ENCODE results near the gene RALY.
"Not testable (repeated sequence)": the region's sequence is repeated elsewhere in the genome, so short reads cannot be mapped to it uniquely, and the experiment has no call there.

The RALY gene

DNA sequence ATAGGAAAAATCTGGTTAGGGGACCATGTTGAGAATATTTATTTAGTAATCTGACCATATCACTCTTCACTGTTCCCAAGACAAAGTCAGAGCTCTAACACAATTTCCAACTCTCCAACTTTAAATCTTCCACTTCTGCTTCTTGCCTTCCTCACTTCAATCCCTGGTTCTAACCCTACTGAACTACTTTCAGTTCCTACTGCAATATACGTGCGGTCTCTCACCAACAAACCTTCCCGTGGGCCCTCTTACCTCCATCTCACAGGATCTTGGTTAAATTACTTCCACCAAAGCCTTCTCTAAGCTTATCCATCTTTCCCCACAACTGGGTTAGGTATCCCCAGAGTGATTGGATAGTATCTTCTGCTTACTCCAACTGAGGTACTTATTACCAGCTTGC lies 110.3 kb downstream of the RALY start:
- DNase-seq (ENCODE audit: low read depth in 1 of 2, low spot score in 1 of 2), result no peak

DNA sequence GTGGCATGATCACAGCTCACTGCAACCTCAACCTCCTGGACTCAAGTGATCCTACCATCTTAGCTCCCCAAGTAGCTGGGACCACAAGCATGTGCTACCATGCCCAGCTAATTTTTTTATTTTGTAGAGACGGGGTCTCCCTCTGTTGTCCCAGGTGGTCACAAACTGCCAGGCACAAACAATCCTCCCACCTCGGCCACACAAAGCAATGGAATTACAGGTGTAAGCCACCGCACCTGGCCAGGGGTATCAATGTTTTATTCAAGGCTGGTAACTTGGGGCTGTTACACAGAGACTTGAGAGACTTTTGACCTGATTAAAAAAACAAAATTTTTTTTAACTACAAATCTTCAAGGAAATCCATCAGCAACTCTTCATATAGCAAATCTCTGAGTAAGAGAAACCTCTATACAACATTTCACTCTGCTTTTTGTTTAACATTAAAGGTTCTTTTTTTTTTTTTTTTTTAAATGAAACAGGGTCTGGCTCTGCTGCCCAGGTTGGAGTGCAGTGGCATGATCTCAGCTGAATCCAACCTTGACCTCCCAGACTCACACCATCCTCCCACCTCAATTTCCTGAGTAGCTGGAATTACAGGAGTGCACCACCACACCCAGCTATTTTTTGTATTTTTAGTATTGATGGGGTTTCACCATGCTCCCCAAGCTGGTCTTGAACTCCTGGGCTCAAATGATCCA lies 112.4 kb downstream of the RALY start:
- DNase-seq (ENCODE audit: low read depth in 1 of 2, low spot score in 1 of 2), result no peak

DNA sequence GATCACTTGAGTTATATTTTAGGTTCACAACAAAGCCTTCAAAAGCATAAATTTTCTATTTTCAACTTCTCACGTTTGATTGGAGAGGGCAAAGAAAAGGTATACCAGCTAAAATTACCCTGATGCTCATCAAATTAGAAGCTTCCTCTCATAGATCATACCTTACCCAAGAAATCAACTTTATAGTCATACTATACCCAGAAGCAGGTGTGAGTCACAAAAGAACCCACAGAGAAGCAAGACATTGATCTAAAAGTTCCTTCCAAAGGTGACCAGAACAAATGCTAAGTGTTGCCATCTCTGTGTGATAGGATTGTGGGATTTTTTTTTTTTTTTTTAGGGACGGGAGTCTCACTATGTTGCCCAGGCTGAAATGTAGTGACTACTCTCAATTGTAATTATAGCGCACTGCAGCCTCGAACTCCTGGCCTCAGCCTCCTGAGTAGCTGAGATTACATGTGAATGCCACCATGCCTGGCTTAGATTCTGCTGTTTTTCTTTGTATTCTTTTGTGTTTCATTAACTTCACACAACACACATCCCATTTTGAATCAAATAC lies 115.0 kb downstream of the RALY start:
- DNase-seq (ENCODE audit: low read depth in 1 of 2, low spot score in 1 of 2), result no peak

DNA sequence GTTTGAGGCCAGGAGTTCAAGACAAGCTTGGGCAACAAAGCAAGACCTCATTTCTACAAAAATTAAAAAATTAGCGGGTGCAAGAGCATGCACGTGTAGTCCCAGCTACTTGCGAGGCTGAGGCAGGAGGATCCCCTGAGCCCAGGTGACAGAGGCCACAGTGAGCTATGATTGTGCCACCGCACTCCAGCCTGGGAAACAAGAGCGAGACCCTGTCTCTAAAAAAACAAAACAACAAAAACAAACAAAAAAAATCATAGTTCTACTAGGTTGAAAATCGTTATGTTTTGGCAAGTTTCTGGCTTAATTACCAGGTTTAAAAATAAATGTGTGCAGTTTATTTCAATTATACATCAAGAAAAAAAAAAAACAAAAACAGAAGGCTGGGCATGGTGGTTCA lies 115.7 kb downstream of the RALY start:
- no peak for DNase-seq (ENCODE audit: low read depth in 1 of 2, low spot score in 1 of 2)

DNA sequence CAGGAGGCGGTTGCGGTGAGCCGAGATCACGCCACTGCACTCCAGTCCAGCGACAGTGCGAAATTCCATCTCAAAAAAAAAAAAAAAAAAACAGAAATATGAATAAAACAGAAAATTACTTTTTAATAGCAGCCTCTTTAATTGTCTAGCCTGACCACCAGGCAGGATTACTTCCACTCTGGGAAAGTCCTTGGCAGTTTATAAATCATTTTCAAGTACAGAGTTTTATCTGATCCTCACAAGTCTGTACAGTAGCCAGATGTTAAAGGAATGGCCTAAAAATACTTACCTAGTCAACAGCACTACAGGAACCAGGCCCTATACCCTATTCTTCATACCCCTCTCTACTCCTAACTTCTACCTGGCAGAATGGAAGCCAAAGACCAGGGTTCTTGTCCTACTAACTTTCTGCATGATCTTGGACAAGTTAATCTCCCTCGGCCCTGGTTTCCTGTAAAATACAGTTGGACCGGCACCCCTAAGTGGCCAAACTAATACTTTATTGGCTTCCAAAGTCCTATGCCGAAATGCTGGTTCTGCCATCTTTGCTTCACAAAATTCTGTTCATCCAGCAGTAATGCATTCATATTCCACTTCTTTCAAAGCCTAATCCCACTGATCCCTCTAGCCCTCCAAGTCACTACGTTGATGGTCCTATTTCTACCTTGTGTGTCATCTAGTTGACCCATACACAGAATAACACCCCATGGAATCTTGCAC lies 116.5 kb downstream of the RALY start:
- DNase-seq (ENCODE audit: low read depth in 1 of 2, low spot score in 1 of 2), result no peak

DNA sequence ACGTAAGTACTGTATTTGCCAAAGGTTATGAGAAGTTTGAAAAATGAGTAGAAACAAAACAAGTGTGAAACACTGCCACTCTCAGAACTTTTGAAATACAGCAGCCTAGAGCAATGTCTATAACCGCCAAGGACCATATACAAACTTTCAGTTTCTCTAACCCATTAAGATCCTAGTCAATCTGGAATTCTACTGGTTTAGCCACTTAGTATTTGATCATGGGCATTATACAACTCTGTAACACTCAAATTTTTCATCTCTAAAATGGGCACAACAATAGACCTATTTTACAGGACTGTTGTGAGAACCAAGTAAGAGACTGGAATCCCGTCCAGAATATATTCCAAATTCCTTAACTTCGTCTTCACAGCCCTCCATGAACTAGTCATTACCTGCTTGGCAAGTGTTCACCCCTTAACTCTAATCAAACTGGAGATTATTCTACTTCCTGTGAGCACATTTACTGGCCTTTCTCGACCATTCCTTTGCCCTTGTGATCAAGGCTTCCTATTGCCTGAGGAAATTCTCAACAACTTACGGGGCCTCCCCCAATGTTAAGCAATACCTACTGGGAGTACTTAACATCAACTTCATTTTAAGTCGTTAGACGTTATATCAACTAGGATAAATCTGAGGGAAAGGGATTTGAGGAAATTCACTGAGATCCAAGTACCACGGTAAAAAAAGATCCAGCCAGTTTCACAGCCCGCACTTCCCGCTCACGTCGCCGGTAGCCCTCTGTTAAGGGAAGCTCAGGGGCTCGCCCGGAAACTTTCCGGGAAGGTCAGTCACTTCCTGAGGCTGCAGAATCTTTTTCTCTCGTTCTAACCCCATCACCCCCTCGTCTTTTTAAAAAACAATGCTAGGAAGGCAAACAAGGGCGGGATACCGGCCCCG lies 117.3 kb downstream of the RALY start:
- DNase-seq (ENCODE audit: low read depth in 1 of 2, low spot score in 1 of 2), result no peak

DNA sequence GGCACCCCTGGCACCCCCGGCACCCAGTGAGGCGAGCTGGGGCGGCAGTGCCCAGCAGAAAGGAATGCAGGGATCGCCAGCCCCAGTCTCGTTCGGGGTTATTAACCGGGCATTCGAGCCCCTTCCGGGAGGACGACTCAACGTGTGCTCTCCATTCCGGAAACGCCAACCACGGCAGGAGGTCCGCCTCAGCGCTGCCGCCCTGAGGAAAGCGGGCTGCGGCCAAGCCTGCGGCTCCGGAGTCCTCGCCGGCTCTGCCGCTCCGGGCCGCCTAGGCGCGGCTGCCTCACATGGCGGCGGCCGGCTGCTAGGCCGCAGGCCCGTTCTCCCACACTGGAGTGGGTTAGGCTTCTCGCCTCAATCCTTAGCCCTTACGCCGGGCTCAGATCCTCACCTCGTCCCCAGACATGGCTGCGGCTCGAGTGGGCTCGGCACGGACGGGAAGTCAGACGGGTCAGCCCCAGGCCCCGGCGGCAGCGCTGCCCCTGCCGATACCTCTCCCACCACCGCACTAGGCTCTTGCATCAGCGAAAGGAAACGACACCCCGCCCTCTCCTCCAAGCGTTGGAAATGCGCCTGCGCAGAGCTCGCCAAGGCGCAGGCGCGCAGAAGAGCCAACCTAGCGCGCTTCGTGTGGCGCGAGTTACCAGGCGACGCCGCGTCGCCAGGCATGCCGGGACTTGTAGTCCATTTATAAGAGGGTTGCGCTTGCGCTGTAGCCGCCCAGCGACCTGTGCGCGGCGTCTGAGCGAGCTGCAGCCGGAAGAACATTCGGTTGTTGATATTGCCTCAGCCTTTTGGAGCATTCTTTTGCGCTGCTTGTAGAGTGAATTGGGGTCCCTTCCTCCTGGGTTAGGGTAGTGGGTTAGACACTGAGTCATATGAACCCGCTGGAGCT lies 118.2 kb downstream of the RALY start, which contains the start of gene EIF2S2:
EIF2S2 (minus strand) TSS at position 542 of the 898 bp plus-strand sequence; CDS start at position 409, 133 bp downstream.
- peak; percentile 85 to 91 for DNase-seq (ENCODE audit: low read depth in 1 of 2, low spot score in 1 of 2)

DNA sequence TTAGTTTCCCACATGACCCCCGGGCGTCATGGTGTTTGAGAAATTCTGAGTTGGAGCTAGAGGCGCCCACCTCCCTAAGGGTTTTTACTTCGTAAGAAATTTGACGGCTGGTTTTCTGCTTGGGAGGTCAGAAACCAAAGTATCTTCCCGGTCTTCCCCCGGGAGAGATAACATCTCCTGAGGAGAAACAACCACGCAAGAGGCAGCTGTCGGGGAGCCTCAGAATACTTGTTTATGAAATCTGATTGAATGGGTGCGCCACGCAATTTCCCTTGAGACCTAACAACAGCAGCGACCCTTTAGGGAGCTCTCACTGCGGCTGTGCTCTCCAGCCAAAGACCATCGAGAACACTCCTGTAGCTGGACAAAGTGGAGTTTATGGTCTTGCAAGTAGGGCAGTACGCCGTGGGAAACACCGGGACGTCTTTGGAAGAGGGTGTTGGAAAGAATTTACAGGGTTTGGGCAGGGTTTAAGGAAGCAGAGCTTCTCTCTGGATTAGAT lies 118.9 kb downstream of the RALY start:
- no peak for DNase-seq (ENCODE audit: low read depth in 1 of 2, low spot score in 1 of 2)

DNA sequence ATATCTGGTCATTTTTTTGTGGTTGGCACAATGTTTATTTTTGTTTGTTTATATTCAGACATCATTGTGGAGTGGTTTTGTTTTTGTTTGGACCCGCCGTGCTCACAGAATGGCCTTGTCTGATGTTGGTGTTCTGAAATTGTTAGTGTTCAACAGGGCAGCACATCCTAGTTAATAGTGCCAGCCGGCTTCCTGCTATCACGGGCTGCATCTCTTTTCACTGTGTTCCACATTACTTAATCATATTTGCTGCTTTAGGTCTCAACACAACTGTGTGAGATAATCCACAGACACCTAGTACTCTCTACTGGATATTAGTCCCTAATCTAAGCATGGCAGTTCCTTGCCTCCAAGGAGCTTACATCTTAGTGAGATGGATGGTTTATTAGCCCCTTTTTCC lies 121.1 kb downstream of the RALY start:
- no peak for DNase-seq (ENCODE audit: low read depth in 1 of 2, low spot score in 1 of 2)

DNA sequence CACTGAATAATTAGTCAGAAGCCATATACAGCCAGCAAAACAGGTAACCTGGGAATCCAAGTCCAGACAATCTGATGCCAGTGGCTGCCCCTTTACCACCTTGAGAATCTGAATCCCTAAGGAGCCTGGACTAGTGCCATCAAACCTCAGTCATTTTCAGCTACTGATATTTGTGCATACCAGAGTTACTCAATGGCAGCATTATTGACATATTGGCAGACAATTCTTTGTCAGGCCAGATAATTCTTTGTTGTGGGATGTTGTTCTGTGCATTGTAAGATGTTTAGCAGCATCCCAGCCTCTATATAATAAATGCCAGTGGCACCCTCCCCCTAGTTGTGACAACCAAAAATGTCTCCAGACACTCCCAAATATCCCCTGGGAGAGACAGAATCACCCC lies 121.5 kb downstream of the RALY start:
- DNase-seq (ENCODE audit: low read depth in 1 of 2, low spot score in 1 of 2), result no peak

DNA sequence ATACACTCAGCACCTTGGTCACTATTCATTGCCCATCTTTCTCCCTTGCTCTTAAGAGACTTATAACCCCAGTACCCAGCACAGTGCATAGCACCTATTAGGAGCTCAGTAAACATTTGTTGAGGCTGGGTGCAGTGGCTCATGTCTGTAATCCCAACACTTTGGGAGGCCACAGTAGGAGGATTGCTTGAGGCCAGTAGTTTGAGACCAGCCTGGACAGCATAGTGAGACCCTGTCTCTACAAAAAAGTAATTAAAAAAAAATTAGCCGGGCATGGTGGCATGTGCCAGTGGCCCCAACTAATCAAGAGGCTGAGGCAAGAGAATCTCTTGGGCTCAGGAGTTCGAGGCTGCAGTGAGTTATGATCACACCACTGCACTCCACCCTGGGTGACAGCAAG lies 126.5 kb downstream of the RALY start:
- DNase-seq (ENCODE audit: low read depth in 1 of 2, low spot score in 1 of 2), result no peak

DNA sequence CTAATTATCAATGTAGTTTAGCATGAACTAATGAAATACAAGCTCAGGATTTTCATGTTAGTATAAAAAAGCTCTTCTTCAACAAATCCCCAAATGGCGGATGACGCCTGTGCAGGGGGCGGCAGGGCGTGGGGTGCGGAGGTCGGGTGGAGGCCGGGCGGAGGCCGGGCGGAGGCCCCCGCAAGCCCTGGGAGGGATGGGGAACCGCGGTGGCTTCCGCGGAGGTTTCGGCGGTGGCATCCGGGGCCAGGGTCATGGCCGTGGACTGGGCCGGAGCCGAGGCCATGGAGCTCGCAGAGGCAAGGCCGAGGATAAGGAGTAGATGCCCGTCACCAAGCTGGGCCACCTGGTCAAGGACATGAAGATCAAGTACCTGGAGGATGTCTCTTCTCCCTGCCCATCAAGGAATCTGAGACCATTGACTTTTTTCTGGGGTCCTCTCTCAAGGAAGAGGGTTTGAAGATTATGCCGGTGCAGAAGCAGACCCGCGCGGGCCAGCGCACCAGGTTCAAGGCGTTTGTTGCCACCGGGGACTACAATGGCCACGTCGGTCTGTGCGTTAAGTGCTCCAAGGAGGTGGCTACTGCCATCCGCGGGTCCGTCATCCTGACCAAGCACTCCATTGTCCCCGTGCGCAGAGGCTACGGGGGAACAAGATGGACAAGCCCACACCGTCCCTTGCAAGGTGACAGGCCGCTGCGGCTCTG lies 128.7 kb downstream of the RALY start:
- no peak for DNase-seq (ENCODE audit: low read depth in 1 of 2, low spot score in 1 of 2)

DNA sequence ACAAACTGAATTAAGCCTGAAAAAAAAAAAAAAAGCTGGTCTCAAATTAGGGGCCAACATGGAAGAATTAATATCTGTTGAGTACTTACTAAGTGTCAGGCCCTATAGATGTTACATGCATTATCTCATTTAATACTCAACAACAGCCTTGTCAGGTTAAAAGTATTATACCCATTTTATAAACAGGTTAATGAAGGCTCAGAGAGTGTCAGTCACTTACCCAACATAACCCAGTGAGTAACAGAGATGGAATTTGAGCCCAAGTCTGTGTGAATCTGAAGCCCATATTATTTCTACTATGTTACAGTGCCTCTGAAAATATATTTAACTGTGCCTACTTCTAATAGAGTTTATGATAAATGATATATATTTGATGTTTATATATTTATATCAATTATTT lies 129.6 kb downstream of the RALY start:
- DNase-seq (ENCODE audit: low read depth in 1 of 2, low spot score in 1 of 2), result no peak

DNA sequence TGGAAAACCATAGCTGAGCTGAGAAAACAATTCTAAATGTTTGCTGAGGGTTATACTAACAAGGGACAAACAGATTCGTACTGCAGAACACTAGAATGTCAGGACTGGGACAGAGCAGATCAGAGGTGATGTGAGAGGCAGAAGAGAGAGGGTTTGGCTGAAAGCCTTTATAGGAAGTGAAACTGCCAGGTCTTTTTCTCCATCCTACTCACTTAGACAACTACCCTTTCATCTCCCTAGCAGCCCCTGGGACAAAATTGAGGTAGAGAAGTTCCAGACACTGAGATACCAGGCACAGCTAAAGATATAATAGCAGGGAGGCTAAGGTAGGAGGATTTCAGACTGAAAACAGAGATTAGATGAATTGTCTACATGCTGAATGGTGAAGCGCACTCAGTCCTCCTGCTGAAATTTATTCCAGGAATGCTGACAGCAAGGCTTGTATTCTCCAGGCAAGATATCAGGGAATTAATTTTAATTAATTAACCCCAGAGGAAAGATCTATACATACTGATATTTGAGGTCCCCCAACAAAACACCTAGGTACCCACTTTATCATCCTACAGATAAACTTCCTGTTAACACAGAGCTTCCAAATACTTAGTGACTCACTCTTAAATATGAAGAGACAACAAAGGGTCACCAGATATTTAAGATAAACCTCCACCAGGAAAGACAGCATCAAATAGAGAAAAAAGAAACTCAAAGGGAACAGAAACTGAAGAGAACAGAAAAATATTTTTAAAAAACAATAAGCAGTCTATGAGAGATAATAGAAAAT lies 130.9 kb downstream of the RALY start:
- no peak for DNase-seq (ENCODE audit: low read depth in 1 of 2, low spot score in 1 of 2)

DNA sequence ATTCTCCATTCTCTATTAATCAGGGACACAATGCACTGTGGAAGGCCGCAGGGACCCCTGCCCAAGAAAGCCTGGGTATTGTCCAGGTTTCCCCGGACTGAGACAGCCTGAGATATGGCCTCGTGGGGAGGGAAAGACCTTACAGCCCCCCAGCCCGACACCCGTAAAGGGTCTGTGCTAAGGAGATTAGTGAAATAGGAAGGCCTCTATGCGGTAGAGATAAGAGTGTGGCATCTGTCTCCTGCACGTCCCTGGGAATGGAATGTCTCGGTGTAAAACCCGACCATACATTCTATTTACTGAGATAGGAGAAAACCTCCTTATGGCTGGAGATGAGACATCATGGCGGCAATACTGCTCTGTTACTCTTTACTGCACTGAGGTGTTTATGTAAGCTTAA lies 134.1 kb downstream of the RALY start:
- DNase-seq (ENCODE audit: low read depth in 1 of 2, low spot score in 1 of 2), result no peak

DNA sequence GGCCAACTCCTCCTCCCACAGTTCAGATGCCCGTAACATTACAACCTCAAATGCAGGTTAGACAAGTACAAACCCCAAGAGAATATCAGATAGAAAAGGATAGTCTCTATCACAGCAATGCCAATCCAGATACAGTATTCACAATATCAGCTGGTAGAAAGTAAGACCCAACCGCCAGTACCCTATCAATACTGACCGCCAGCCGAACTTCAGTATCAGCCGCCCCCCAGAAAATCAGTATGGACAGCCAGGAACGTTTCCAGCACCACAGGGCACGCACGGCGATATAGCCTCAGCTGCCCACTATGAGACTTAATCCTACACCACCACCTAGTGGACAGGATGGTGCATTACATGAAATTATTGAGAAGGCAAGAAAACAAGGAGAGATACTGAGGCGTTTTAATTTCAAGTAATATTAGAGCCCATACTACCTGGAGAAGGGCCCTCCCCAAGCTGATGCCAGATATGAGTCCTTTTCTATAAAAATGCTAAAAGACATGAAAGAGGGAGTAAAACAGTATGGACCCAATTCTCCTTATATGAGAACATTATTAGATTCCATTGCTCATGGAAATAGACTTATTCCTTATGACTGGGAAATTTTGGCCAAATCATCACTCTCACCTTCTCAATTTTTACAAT lies 135.9 kb downstream of the RALY start:
- peak; percentile 19 to 26 for DNase-seq (ENCODE audit: low read depth in 1 of 2, low spot score in 1 of 2)

DNA sequence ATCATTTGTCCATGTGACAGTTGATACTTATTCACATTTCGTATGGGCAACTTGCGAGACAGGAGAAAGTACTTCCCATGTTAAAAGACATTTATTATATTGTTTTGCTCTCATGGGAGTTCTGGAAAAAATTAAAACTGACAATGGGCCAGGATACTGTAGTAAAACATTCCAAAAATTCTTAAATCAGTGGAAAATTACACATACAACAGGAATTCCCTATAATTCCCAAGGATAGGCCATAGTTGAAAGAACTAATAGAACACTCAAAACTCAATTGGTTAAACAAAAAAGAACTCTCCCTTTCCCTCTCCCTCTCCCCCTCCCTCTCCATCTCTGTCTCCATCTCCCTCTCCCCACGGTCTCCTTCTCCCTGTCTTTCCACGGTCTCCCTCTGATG lies 137.8 kb downstream of the RALY start:
- DNase-seq (ENCODE audit: low read depth in 1 of 2, low spot score in 1 of 2), result no peak

DNA sequence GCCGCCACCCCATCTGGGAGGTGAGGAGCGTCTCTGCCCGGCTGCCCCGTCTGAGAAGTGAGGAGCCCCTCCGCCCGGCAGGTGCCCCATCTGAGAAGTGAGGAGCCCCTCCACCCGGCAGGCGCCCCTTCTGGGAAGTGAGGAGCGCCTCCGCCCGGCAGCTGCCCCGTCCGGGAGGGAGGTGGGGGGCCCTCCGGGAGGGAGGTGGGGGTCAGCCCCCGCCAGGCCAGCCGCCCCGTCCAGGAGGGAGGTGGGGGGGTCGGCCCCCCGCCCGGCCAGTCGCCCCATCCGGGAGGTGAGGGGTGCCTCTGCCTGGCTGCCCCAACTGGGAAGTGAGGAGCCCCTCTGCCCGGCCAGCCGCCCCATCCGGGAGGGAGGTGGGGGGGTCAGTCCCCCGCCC lies 138.8 kb downstream of the RALY start:
- not testable (repeated sequence) for DNase-seq (ENCODE audit: low read depth in 1 of 2, low spot score in 1 of 2)
